Esophagus muscularis mucosa (tissue), 4 donors: ENCODE results near the gene PACSIN2. TPM values are rescaled to one million over a fixed set of nuclear protein-coding genes. Genes with fewer than 3 reads are reported as not detected.
A peak's percentile ranks its signal among the peaks of the same experiment; 100 is the strongest.

ENCODE experiments used
- DNase-seq: peaks from one replicate; pipeline ENCODE4 v3.0.0-alpha.2; 2017; ENCODE audit errors: extremely low spot score
- H3K27ac ChIP-seq, 4 donors: fragments of 200-600 bp; sonication (generic); replicated peaks in 1 of 4; 1 replicate in 3 of 4; 2 replicates in 1 of 4; pipeline ENCODE4 v1.5.1; 2016 to 2019; ENCODE audit warnings: mild to moderate bottlenecking in 1 of 4
- H3K27me3 ChIP-seq, 4 donors: fragments of 200-600 bp; sonication (generic); one replicate each; pipeline versions ENCODE4 v1.5.1 to v1.6.0; 2016 to 2019
- H3K36me3 ChIP-seq, 4 donors: fragments of 200-600 bp; sonication (generic); one replicate each; pipeline ENCODE4 v1.5.1; 2016 to 2019
- H3K4me1 ChIP-seq, 4 donors: fragments of 200-600 bp; sonication (generic); one replicate each; pipeline ENCODE4 v1.5.1; 2016 to 2019
- H3K4me3 ChIP-seq, 4 donors: fragments of 200-600 bp; sonication (generic); 1 replicate in 2 of 4; 2 replicates in 2 of 4; pipeline ENCODE4 v1.5.1; 2016 to 2019; ENCODE audit warnings: mild to moderate bottlenecking in 4 of 4, moderate library complexity in 1 of 4
- H3K9me3 ChIP-seq, 4 donors: fragments of 200-600 bp; sonication (generic); 1 replicate in 3 of 4; 2 replicates in 1 of 4; pipeline ENCODE4 v1.5.1; 2016 to 2019
- EP300 ChIP-seq: sonication (generic); formaldehyde crosslinking; IDR thresholded peaks from one replicate; pipeline ENCODE4 v1.6.1; 2017; ENCODE audit warnings: antibody characterized with exemption
- POLR2A ChIP-seq: fragments of 450-650 bp; IDR thresholded peaks from one replicate; pipeline ENCODE4 v1.6.1; 2017; ENCODE audit warnings: antibody characterized with exemption, moderate library complexity, mild to moderate bottlenecking, low read depth
- POLR2AphosphoS5 ChIP-seq, 2 donors: sonication (generic); formaldehyde crosslinking; IDR thresholded peaks; one replicate each; pipeline ENCODE4 v1.6.1; 2017; ENCODE audit warnings: antibody characterized with exemption in 2 of 2
- WGBS: methylation state at CpG from one replicate; pipeline ENCODE4 v1.1.5; 2018; 5-methylcytosine and 5-hydroxymethylcytosine counted together
- intact Hi-C: fragments of 100-400 bp; cut with DNase I; formaldehyde crosslinking; loops from one replicate; pipeline ENCODE4 v1.15.1; 2023
- total RNA-seq, 4 donors: library from RNA; depleted of rRNA; stranded (reverse); fragments of >200 nt; gene quantifications; one replicate each; pipeline versions ENCODE4 v1.1.0 to v1.2.1, GENCODE V29; 2016
- TF ChIP-seq, protein P1 (sequence below), 3 experiments: fragments of 200-600 bp in 2 of 3; fragments of 450-650 bp in 1 of 3; sonication (generic) in 2 of 3; IDR thresholded peaks; one replicate each; pipeline ENCODE4 v1.5.1; 2017 to 2019; ENCODE audit warnings: antibody characterized with exemption in 3 of 3, mild to moderate bottlenecking in 2 of 3, moderate library complexity in 1 of 3

PACSIN2 gene
- total RNA-seq, 4 donors from 2014 or later, result 91.1 to 147 (median 116) TPM

DNA sequence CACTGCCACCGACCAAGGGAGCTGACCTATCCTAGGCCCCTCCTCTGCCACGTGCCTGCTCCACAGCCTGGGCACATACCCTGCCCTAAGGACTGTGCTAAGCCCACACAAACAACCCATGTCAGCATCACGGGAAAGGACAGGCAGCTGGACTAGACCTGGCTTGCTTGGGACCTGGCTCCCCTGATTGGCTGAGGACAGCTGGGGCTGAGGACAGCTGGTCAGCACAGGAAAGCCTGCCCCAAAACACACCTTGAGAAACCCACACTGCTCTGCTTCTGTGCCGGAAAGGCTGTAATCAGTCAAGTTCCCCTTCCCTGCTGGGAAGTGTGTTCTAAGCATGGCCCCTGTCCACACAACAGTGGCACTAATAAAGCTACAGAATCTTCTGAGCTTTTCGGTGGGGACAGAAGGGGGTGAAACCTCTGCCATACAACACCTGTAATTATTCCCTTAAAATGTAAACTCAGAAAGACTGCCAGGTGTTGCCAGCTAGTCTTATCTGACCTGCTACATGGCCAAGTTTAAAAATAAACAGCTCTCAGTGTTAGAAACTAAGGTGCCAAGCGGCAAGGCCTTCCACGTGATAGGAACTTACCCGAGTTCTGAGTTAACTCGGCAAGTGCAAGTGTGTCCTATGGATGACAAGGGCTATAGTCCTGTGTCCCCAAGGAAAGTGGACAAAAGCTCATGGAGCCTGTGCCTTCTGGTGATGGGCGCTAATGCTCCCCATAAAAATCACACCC is 122.2 kb downstream of the PACSIN2 start:
- TF ChIP-seq POLR2A (no peak), EP300 (no peak), POLR2AphosphoS5 (IDR thresholded peaks at IDR 0.05) (no peak)
- TF ChIP-seq, protein P1, sequence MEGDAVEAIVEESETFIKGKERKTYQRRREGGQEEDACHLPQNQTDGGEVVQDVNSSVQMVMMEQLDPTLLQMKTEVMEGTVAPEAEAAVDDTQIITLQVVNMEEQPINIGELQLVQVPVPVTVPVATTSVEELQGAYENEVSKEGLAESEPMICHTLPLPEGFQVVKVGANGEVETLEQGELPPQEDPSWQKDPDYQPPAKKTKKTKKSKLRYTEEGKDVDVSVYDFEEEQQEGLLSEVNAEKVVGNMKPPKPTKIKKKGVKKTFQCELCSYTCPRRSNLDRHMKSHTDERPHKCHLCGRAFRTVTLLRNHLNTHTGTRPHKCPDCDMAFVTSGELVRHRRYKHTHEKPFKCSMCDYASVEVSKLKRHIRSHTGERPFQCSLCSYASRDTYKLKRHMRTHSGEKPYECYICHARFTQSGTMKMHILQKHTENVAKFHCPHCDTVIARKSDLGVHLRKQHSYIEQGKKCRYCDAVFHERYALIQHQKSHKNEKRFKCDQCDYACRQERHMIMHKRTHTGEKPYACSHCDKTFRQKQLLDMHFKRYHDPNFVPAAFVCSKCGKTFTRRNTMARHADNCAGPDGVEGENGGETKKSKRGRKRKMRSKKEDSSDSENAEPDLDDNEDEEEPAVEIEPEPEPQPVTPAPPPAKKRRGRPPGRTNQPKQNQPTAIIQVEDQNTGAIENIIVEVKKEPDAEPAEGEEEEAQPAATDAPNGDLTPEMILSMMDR (IDR thresholded peaks at IDR 0.05), result no peak
- H3K4me3 ChIP-seq, result no peak overlapping the region
- H3K27ac ChIP-seq, result peak overlapping the region in 2 of 4 donors; percentile 15 to 19
- no peaks in the 10 kb centered on the region for H3K27me3 ChIP-seq
- DNase-seq, result no peak
- intact Hi-C loops, result no loop called here
- peaks cover 44 to 55% (median 53%) of the 10 kb centered on the region in 4 donors for H3K4me1 ChIP-seq
- no peaks in the 10 kb centered on the region for H3K9me3 ChIP-seq
- peaks cover 29 to 57% (median 52%) of the 10 kb centered on the region in 4 donors for H3K36me3 ChIP-seq
- WGBS, result 63% methylated on average over 9 of the region's 10 CpGs

DNA sequence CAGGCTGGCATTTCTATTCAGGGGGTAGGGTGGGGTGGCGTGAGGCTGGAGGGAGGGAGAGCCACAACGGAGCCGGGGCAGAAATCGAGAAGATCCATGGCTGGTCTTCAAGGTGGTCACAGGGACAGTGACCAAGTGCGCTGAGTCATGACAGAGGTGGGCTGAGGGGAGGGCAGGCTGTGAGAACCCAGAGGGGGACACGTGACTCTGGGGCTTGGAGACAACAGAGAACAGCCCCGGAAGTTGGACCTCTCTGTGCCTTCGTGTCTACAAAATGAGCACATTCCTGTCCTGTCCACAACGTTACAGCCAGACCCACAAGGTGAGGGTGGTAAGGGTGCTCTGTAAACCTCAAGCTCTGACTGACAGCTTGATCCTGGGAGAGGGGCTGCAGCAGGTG is 122.8 kb downstream of the PACSIN2 start:
- H3K36me3 ChIP-seq, result peaks cover 34 to 62% (median 58%) of the 10 kb centered on the region in 4 donors
- no peak overlapping the region for H3K4me3 ChIP-seq
- TF ChIP-seq, protein P1 (IDR thresholded peaks at IDR 0.05), result no peak
- TF ChIP-seq POLR2A (no peak), POLR2AphosphoS5 (IDR thresholded peaks at IDR 0.05) (no peak), EP300 (no peak)
- H3K27ac ChIP-seq, result peak overlapping the region in 1 of 4 donors; percentile 15
- intact Hi-C loops, result no loop called here
- WGBS, result 75% methylated on average over 9 of the region's 9 CpGs
- H3K4me1 ChIP-seq, result peaks cover 43 to 52% (median 49%) of the 10 kb centered on the region in 4 donors
- no peak for DNase-seq
- H3K27me3 ChIP-seq, result no peaks in the 10 kb centered on the region
- no peaks in the 10 kb centered on the region for H3K9me3 ChIP-seq

DNA sequence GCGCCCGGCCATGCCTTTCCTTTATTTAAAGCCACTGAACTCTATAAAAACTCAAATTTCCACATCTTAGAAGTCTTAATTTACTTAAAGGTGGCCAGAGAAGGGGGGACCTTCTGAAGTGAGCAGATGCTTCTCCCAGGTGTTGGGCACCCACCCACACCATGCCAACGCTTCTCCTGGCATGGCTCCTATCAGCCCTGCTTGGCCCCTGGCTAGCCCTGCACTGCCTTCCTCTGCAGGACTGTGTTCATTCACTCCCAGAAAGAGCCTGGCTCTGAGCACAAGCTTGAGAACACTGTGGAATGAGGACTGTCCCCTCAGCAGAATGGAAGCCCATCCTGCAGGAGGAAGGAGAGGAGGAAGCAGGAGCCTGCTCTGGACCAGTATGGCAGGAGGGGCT is 123.3 kb downstream of the PACSIN2 start:
- no peak overlapping the region for H3K4me3 ChIP-seq
- H3K36me3 ChIP-seq, result peaks cover 34 to 67% (median 63%) of the 10 kb centered on the region in 4 donors
- H3K27me3 ChIP-seq, result no peaks in the 10 kb centered on the region
- H3K4me1 ChIP-seq, result peaks cover 43 to 52% (median 47%) of the 10 kb centered on the region in 4 donors
- TF ChIP-seq, protein P1 (IDR thresholded peaks at IDR 0.05), result no peak
- TF ChIP-seq POLR2AphosphoS5 (IDR thresholded peaks at IDR 0.05), result no peak
- TF ChIP-seq EP300, result no peak
- TF ChIP-seq POLR2A, result no peak
- no peak overlapping the region for H3K27ac ChIP-seq
- DNase-seq, result no peak
- intact Hi-C loops, result no loop called here
- H3K9me3 ChIP-seq, result no peaks in the 10 kb centered on the region
- 97% methylated on average over 3 of the region's 3 CpGs for WGBS

DNA sequence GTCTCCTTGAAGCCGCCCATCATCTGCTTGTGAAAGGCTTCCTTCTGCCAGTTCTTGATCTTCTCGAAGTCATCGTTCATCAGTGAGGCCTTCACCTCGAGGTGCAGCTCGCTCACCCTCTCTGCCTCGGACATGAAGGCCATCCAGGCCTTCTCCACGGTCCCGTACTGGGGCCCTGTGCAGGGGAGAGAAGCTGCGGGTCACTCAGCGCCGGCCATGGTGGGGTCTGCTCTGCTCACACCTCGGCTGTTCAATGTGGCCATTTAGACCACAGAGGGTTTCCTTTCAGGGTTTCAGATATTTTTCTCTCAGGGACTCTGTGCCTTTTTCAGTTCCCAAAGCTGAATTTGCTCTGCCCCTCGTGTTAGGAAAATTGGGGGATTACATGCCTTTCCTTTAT is 123.9 kb downstream of the PACSIN2 start:
- 95% methylated on average over 13 of the region's 13 CpGs for WGBS
- H3K36me3 ChIP-seq, result peaks cover 34 to 74% (median 70%) of the 10 kb centered on the region in 4 donors
- TF ChIP-seq, protein P1 (IDR thresholded peaks at IDR 0.05), result no peak
- TF ChIP-seq POLR2A (no peak), POLR2AphosphoS5 (IDR thresholded peaks at IDR 0.05) (no peak), EP300 (no peak)

More for the DNA sequence above, 123.9 kb downstream of the PACSIN2 start:
- intact Hi-C loops, result no loop called here
- H3K4me1 ChIP-seq, result peaks cover 37 to 48% (median 44%) of the 10 kb centered on the region in 4 donors
- H3K27ac ChIP-seq, result no peak overlapping the region
- H3K27me3 ChIP-seq, result no peaks in the 10 kb centered on the region
- no peak overlapping the region for H3K4me3 ChIP-seq
- H3K9me3 ChIP-seq, result no peaks in the 10 kb centered on the region
- DNase-seq, result no peak
